ENCODE measurements around the gene LMOD2.

LMOD2 gene

DNA sequence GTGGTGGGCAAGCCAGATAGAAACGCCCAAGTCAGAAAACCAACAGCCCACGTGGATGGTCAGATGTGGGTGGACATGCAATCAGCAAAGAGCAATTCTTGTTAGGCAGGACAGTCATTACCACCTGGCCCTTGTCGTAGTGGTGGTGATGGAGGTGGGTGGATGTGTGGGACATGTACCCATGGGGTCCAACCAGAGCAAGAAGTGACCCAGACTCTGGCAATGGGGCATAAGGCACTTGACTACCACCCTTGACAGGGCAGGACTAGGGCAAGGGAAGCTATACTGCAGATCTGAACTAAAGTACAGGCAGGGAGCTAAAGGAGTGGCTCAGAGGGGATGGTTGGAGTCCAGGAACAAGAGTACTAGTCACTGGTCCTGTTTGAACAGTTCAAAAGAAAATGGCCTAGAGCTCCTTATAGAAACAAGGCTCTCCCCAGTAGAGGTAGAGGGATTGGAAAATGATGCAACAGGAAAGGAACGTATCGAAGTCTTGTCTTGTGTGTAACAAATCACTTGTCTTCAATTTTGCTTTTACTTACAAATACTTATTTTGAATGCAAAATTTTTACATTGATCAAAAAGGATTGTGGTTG is 17.6 kb downstream of the LMOD2 start:
- no peak for DNase-seq (ENCODE audit: low read depth)

DNA sequence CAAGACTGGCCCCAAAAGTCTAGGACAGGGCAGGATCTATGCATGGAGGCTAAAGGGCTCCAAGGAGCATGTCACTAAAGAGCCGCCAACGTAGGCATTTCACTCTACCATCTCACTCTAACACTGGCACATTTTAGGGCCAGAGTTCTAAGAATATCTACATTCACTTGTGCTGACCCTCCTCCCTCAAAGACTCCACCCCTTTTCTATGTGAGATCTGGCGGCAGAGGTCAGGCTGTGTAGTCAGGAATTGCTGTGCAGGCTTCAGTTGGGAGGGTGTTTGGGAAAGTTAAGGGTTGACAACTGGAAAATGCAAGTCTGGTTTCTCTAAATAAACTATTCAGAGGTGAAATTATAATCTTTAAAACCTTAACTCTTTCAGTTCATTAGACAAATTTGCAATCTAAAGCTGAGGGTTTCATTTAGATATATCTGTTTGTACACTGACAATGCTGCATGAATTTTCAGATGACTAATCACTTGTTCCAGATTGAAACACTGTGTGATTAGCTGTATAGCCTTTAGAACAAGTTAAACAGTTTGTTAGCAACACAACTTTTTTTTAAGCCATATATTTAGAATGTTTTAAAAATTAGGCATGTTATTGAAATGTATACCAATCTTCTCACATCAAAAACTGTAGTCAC is 18.2 kb downstream of the LMOD2 start:
- no peak for DNase-seq (ENCODE audit: low read depth)

GRCh38 chr7:123674399-123675180 is 18.9 kb downstream of the LMOD2 start:
- DNase-seq (ENCODE audit: low read depth) = no peak

DNA sequence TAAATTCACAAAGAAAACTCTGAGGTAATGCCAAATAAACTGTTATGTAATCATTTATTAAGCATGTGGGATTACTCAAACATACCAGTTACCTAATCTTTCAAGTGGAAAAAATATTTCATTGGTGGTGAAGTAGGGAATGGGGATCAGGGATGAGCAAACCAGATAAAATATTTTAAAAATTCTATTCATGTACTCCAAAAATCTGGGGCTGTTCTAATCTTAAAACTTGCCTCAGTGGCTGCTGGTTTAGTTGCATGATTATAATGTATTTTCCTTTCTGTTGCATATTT is 19.5 kb downstream of the LMOD2 start:
- DNase-seq (ENCODE audit: low read depth) = no peak

DNA sequence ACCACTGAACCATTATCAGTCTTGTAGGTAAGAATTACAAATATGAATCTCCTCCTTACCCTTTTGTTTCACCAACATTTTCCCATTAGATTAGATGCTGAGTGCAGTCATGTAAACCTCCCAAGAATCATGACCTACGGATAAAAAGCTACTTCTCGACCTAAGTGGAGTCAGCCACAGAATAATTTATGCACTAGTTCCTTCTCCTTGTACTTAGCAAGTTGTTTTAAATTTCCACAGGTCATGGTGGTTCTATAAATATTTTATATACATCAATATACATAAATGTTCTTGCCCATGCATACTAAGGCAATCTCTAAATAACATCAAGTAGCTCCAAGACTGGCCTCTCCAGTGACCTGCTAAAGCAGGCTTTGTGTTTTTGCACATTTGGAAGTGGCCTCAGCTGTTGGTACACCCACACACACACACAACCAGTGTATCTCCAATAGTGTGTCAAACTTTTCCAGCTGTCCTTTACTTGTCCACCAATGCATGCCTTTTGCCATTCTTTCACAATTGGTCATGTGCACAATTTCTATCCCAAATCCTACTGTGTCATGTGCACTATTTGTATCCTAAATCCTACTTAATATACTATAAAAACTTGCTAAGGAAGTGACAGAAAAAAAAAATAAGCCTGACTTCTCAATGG is 21.5 kb downstream of the LMOD2 start:
- no peak for DNase-seq (ENCODE audit: low read depth)

DNA sequence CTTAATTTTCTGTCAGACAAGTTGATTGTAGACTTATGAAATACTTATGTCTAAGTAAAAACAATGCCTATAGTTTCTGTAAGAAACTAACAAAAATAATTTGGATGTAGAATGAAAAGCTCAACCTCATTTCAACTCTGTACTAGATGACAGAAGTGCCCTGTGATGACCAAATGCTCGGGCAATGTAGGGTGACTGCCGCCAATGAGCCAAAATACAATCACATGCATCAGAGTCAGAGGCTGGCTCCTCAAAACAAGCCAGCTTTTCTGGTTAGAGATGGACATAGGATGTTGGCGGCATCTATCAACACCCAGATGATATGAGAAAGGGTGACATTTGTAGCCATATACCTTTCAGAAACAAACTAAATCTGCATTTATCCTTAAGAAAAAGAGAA is 23.9 kb downstream of the LMOD2 start:
- no peak for DNase-seq (ENCODE audit: low read depth)

DNA sequence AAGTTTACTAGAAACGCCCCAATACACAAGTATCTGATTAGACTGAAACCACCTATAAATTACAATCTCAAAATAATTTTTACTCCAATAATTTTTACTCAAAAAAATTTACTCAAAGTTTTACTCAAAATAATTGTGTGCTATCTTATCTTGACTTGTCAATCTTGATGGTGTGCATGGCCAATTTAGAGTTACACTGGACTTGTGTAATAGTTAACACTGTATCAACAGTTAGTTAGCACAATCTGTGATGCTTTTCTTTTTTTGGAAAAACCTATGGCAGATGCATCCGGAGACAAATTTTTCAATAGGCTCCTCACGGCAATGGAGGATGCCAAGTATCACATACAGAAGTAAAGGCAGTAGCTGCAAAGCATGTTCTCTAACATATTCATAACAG is 24.9 kb downstream of the LMOD2 start:
- DNase-seq (ENCODE audit: low read depth) = no peak

DNA sequence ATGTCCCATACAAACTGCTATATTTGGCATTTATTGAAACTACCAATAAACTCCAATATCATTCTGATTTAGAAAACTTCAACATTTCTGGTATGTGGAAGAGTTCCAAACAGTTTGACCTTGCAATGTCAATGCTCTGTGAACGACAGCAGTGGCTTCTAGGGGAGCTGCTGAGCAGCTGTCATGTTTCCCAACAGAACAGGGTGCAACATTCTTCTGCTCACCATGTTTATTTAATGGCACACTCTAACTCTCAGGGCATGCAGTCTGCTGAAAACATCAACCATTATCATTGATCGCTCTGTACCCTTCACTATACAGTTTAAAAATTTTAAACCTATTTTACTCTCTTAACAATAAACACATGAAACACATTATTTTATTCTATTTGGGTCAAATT is 25.9 kb downstream of the LMOD2 start:
- DNase-seq (ENCODE audit: low read depth) = no peak

GRCh38 chr7:123682690-123683089 is 27.0 kb downstream of the LMOD2 start:
- no peak for DNase-seq (ENCODE audit: low read depth)

DNA sequence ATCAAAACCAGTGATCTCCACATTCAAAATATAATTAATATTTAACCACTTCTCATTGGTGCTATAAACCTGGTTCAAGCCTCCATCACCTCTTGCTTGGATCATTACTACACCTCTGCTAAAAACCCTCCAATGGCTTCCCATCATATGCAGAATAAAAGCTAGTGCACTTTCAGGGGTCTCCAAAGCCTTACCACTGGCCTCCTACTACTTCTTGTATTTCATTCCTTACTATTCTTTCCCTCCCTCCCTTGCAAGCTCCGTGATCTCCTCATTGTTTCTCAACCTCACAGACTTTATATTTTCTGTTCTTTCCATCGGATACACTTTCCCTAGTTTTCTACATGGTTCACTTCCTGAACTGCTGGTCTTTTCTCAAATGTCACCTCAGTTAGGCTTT is 31.5 kb downstream of the LMOD2 start:
- DNase-seq (ENCODE audit: low read depth) = no peak

DNA sequence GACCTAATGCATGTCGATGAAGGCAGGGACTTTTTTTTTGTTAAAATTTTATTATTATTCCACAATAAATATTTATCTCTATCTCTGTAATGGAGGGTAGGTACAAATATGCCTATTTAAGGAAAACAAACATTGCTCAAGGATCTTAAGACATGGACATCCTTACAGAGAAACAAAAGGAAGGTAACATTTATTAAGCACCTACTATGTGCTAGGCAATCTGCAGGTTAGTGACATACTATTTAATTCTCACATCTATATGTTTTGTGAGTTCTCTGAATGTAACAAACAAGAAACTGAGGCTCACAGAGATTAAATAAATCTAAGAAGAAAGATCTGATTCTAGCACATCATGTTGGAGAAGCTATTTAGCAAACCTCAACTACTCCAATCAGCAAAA is 32.1 kb downstream of the LMOD2 start:
- no peak for DNase-seq (ENCODE audit: low read depth)

DNA sequence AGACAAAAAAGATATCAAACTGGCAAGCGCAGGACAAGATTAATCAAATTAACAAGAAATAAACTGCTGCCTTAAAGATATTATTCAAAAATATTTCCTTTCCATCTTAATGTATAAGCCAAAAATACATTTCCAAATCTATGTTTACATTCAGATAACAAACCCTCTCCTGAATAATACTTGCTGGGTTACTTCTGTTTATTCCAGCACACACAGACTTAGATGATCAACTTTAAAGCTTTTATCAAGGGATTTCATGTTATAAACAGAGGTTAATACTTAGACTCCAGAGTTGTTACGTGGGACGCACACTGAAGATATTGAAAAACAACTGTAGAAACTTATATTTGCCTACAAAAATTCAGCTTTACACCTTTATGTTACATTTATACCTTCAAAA is 33.6 kb downstream of the LMOD2 start:
- DNase-seq (ENCODE audit: low read depth) = no peak

GRCh38 chr7:123690550-123690949 is 34.9 kb downstream of the LMOD2 start:
- DNase-seq (ENCODE audit: low read depth) = no peak

- no peak for DNase-seq (ENCODE audit: low read depth)
Observed at GRCh38 chr7:123692471-123692877, 36.8 kb downstream of the LMOD2 start.

DNA sequence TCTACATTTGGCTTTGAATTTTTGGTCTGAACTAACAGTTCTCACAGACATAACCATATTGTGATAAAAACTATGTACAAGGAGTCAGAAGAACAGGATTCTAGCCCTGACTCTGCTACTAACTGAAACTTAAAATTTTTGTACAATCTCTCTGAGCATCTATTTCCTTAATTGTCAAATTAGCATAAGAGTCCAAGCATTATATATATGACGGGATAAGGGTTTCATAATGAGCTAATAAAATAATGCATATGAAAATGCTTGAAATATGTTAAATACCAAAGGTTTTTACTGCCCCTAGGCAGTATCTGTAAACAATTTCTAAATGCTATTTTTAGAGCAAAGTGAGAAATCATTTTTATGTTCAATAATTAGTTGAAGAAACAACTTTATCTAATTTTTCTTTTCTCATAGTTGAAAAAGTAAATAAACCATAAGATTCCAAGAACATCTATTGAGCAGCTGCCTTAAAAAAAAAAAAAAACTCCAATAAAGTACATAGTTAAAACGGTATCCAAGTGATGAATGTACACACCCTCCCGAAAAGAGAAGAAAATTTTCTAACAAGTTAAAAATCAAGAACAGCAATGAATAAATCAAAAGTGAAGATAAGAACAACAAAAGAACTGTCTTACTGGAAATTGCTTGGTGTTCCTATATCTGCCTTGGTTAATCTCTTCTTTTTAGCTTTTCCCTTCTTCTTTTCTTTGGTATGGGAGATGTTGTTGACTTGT is 40.4 kb downstream of the LMOD2 start:
- DNase-seq (ENCODE audit: low read depth) = no peak

- no peak for DNase-seq (ENCODE audit: low read depth)
Observed at GRCh38 chr7:123705211-123705901, 49.7 kb downstream of the LMOD2 start.

GRCh38 chr7:123709525-123709924 is 53.9 kb downstream of the LMOD2 start:
- DNase-seq (ENCODE audit: low read depth) = no peak

DNA sequence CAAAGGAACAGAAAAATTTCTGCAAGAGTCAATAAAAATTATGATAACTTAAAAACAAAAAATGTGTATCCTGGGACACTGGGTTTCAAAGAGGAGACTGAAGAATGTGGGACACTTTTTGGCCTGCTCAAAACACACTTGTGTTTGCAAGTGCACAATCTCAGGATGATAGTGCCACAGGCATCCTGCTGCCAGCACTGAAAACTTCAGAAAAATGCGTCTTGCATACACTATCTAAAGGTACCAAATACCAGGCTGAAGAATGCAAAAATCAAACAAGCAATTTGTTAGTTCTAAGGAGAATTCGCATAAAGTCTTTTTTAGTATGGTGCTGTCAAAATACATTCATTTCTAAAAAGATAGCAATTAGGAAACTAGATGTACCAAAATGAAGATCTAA is 55.0 kb downstream of the LMOD2 start:
- no peak for DNase-seq (ENCODE audit: low read depth)

DNA sequence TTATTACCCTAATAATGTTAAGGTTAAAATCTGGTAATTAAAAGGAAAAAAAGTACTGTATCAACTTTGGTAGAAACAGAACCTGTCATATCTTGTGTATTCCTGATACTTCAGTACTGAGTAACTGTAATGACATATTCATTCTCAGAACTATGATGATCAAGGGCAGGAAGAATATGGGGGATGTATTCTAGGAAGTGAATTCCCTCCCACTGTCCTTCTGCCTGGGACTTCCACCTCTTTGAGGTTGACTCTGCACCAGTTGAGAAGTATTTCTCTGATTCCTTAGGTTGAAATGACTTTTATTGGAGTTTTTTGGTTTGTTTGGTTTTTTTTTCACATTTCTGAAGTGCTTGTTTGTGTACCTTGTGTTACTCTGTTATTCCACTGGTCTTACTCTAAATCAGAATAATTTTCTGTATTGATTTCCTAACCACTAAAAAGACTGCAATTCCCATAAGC is 56.2 kb downstream of the LMOD2 start:
- DNase-seq (ENCODE audit: low read depth) = no peak

GRCh38 chr7:123712619-123713018 is 57.0 kb downstream of the LMOD2 start:
- no peak for DNase-seq (ENCODE audit: low read depth)
